CD1c-positive myeloid dendritic cell (primary cell): ENCODE measurements around the gene FOXD2.
A peak's percentile ranks its signal among the peaks of the same experiment; 100 is the strongest.
"Not testable (repeated sequence)": the region's sequence is repeated elsewhere in the genome, so short reads cannot be mapped to it uniquely, and the experiment has no call there.

Experiments
- DNase-seq: peaks from one replicate; pipeline ENCODE4 v3.0.0-alpha.2; 2016; ENCODE audit errors: extremely low spot score

Gene FOXD2

GRCh38 chr1:47439819-47440598 lies 2.2 kb downstream of the FOXD2 start:
- no peak for DNase-seq

DNA sequence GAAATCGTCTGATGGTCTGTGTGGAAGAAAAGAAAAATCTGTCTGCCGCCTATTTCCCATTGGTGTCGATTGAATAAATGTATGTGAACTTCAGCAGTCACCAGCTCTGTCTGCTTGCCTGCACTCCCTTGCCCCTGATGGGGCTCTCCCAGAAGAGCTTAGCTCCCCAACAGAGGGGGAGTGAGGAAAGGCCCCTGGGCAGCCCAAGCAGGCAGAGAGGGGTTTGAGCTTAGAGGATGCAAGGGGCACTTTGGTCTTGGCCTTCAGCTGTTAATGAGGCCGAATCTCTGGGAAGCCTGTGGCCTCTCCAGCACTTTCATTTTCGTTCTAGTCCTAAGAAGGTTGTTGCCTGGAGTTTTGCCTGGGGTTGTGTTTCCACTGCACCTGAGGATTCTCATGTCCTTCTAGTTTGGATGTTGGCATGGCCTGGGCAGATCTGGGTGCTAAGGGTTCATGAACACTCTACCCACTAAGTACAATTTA lies 2.8 kb downstream of the FOXD2 start:
- DNase-seq = no peak

- DNase-seq = no peak
Observed at GRCh38 chr1:47441450-47442106, 3.7 kb downstream of the FOXD2 start.

DNA sequence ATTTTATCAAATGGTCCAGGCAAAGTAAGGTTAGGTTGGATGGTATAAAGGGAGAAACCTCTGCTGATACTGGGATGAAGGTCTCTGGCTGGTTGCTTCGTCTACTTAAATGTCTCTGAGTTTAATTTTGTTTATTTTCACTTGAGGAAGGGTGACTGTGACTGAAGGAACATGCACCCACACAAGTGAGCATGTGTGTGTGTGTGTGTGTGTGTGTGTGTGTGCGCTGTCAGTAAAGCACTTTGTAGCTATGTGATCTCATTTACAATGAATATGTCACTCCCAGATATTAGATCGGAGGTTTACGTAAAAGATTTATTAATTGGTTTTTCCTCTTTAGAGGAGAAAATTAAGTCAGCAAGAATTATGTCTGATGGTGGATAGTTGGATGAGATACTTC lies 4.4 kb downstream of the FOXD2 start:
- no peak for DNase-seq

DNA sequence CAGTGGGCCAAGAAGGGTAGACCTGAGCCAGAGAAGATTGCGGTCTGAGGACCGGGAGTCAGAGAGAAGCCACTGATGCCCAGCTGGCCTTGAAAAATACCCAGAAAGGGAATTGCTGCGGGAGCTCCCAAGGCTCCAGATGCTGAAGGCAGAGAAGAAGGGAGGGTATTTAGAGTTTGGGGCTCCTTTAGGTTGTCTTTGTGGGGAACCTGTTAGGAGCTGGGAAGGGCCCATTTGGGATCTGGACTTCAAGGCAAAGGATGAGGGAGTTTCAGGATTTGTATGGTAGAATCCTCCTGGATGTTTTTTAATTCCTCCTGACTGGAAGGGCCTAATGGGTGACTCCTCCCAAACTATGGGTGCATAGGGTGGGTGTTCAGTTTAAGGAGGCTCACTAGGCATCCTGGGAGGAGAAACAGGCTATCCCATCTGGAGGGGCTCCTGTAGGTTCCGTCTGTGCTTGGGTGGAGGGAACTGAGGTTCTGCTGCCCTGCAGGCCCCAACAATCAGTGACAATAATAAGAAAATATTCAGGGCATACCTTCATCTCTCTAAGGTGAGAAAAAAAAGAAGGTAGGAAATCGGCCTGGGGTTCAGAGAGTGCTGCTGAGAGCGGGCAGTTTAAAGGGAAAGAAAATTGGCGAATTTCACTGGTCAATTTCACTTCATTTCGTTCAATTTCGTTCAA lies 5.1 kb downstream of the FOXD2 start:
- no peak for DNase-seq

DNA sequence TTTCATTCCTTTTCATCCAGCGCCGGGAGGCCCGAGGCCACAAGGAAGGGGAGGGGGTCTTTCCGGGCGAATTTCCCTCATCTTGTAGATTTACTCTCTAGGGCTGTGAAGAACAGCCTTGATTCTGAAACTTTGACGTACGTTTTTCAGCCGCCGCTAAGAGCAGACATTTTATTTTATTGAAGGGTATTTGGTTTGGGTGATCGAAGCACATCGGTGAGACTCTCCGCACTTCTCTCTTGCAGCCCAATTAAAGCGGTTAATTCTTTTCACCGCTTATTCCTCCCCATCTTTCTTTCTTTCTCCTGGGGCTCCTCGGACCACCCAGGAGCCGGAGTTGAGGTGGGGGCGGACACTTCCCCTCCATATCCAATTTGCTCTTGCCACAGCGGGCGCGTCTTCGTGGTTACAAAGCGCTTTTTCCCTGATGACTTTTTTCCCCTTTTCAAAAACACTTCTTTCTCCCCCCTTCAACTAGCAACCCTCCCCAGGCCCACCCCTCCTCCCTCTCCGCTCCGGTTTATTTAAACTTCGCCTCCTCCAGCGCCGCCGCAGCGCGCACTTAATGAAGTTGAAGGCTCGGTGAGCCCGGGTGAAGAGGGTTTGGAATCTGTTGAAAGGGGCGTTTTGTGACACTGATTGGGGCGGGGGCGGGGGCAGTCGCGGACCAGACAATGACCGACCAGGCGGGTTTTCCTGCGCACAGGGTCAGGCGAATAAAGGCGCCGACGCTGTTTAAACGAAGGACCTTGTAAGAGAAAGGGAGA lies 5.9 kb downstream of the FOXD2 start:
- DNase-seq = no peak

DNA sequence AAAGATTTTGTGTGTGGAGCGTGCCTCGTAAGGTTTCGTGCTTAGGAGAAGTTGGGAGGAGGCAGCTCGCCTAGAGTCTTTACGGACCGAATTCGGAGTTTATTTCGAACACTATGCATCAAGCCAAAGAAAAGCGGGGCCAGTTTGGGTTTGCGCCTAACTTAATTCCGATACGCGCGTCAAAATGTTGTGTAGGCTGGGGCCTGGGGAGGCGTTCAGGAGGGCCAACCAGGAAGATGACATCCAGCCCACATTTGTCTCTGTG lies 6.4 kb downstream of the FOXD2 start:
- DNase-seq = no peak

- DNase-seq = peak; percentile 59
Observed at GRCh38 chr1:47444562-47445465, 7.0 kb downstream of the FOXD2 start.

DNA sequence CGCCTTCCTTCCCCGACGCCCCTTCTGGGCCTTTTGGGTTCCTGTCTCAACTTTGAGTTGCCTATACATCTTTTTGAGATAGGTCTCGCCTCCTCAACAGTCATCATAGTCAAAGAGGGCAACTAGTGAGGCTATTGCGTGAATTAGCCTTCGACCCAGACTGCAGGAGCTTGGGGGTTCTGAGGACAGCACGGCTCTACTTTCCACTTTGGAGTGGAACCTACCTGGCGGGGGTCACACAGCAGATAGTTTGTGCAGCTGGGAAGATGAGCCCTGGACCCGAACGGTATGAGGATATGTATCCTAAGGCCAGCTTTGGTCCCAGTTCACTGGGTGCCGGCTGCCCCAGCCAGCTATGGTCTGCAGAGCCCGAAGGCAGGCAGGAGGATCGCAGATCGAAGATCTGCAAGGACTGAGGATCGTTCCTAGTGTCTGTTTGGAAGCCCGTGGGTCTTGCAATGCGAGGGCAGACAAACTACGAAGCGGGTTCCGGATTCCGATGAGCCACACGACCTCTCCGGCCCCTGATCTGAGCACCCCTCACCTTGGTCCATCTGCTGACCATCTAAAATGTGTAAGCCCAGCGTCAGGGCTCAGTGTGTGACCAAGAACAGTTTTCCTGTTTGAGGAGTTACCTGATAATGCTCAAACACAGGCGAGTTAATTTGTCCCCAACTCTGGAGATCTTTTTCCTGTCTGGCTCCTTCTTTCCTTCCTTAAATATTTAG lies 8.1 kb downstream of the FOXD2 start:
- no peak for DNase-seq

DNA sequence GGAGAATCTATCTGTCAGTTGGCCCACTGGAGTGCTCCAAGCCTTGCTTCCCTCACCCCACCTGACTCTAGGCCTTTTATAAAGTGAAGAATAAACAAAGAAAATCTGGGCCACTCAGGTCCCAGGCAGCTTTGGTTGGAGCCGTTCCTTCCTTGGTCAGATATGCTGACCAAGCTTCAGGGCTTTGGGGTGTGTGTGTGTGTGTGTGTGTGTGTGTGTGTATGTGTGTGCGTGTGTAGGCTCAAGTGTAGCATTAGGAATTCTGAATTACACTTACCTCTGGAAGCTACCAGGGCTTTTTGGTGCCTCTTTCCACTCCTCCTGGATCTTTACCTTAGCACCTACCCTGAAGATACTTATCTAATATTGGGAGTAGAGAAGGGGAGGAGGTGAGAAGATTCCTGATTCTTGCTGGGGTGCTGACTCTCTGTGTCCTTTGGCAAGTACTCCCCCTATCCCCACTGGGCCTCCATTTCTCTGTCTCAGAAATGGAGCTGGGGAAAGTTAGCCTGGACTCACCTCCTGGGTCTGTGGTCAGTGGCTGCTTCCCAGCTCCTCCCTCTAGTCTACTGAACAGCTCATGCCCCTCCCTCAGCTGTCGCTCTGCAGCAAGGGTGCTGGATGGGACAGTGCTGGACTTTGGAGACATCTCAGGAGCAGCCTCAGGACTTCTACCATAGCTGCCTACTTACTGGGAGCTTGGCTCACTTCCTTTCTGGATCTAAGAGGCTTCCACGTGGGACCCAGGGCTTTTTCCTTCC lies 10.8 kb downstream of the FOXD2 start:
- DNase-seq = no peak

DNA sequence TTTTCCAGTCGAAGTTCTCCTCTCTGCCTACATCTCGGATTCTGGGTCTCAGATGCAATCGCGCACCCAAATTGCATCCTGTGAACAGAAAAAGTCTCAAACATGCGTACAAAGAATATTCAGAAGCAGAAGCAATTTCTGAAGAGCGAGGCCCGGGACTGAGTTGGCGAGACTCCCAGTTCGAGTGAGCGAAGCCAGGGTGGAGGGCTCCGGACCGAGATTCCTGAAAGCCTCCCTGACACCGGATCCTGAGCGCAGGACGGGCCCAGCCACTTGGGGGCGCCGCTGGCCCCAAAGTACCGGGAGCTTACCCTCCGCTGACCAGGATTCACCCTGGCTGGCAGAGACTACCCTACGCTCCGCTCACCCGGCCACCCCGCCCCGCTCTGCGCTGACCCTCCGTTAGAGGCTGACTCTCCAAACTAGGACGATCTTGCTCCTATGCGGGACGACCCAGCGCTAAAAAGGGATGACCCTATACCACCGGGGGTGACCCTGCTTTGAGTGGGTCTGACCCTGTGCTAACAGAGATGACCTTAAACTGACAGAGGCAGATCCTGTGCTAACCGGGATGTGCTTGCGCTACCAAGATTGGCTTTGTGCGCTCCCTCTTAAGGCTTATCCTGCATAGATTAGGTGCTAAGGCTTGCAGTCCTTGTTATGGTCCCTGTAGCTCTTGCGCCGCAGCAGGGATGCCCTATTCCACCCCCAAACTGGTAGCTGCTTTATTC lies 12.1 kb downstream of the FOXD2 start:
- peak; percentile 42 for DNase-seq

DNA sequence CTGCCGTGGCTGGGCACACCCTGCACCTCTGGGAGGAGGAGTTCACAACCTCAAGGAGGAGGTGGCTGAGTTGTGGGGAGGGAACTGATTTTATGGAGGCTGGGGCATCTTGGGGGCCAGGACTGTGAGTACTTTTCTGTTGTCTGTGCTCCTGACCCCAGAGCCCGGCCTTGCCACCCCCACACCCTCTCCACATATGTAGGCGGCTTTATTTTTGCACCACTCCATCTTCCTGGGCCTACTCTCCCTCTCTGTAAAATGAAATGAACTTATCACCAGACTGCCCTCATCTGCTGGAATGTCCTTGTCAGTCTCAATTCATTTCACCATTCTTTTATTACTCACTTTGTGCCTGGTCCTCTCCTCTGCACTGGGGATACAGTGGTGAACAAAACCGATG lies 12.8 kb downstream of the FOXD2 start:
- no peak for DNase-seq

GRCh38 chr1:47452426-47452825 lies 14.6 kb downstream of the FOXD2 start:
- DNase-seq = no peak

DNA sequence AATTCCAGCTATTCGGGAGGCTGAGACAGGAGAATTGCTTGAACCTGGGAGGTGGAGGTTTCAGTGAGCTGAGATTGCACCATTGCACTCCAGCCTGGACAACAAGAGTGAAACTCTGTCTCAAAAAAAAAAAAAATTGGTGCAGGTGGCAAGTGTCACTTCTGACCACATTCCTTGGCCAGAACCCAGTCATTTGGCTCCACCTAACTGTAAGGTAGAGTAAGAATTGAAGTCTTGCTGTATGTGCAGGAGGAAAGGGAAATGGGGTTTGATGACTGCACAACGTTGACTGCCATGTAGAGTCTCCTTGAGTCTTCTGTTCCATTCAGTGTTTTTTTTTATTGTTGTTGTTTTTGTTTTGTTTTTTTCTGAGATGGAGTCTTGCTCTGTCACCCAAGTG lies 16.1 kb downstream of the FOXD2 start:
- DNase-seq = not testable (repeated sequence)

- no peak for DNase-seq
Observed at GRCh38 chr1:47456250-47456649, 18.4 kb downstream of the FOXD2 start.

GRCh38 chr1:47457547-47457946 lies 19.7 kb downstream of the FOXD2 start:
- DNase-seq = not testable (repeated sequence)

- DNase-seq = no peak
Observed at GRCh38 chr1:47459253-47459788, 21.5 kb downstream of the FOXD2 start.

- DNase-seq = no peak
Observed at GRCh38 chr1:47460040-47460439, 22.2 kb downstream of the FOXD2 start.

GRCh38 chr1:47460456-47460855 lies 22.6 kb downstream of the FOXD2 start:
- no peak for DNase-seq
